Measurements from ENCODE around the gene VEGFA.
A peak's percentile ranks its signal among the peaks of the same experiment; 100 is the strongest.

The VEGFA gene

DNA sequence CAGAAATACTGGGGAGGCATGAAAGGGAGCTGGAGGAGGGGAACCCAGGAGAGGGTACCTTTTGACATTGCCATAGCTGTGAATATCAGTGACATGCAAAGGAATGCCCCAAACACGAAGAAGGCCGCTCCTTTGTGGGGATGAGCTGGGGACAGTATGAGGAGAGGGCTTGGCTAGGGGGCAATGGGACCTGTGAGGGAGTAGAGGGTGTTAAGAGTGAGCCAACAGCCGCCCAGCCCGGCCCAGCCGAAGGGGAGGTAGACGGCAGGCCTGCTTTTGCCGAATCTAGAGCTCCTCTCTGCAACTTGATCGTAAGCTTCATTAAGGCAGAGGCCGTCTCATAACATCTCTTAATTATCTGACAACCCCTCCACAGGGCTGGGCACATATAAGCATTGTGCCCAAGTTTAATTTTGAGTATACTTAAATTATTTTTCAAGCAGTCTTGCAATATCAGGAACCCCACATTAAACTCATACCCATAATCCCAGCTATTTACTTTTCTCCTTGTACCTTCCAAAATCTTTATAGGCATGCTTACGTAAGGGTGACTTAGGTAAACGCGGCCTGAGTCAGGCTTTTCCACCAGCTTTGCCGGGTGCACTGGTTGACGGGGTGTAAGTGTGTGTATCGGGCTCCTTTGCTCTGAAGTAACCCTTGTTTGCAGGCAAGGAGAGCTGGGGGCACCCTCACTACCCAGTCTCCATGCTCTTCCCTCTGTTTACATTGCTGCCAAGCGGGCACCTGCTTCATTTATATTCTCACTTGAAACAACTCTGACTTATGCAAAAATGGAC, 24.9 kb upstream of the VEGFA start:
- Histone ChIP-seq H3K27me3 (ENCODE audit: control insufficient read depth in 3 of 3, insufficient read depth in 3 of 3, low read depth in 1 of 3, low read length in 3 of 3) (peaks cover 0 to 66% (median 0%) of the 10 kb centered on the region in 3 experiments), H3K4ac (ENCODE audit: low read length) (no peak overlapping the region), H4K91ac (ENCODE audit: low read depth, low read length, poor library complexity) (no peak overlapping the region), H2BK5ac (ENCODE audit: low read length) (no peak overlapping the region), H3K23ac (ENCODE audit: low read depth, low read length, poor library complexity) (no peak overlapping the region), H2AFZ (ENCODE audit: low read length) (peak overlapping the region; percentile 30), H3K36me3 (replicated peaks in 1 of 2; ENCODE audit: control insufficient read depth in 2 of 2, insufficient read depth in 2 of 2, low read length in 2 of 2) (no peaks in the 10 kb centered on the region), H3K18ac (ENCODE audit: low read length) (peak overlapping the region; percentile 68), H3K9me3 (replicated peaks in 1 of 2; ENCODE audit: control insufficient read depth in 2 of 2, insufficient read depth in 1 of 2, low read depth in 1 of 2, low read length in 2 of 2) (no peaks in the 10 kb centered on the region), H2AK5ac (ENCODE audit: low read depth, low read length) (no peak overlapping the region), H3K79me1 (ENCODE audit: low read depth, low read length) (no peaks in the 10 kb centered on the region), H3K27ac (replicated peaks; ENCODE audit: low read length) (no peak overlapping the region), H3K9ac (ENCODE audit: low read depth, low read length, poor library complexity) (no peak overlapping the region), H4K8ac (ENCODE audit: low read depth, low read length) (no peak overlapping the region), H3K4me3 (ENCODE audit: low read length in 2 of 2) (no peak overlapping the region), H2BK15ac (ENCODE audit: low read length) (no peak overlapping the region), H2BK120ac (ENCODE audit: low read depth, low read length) (no peak overlapping the region), H2BK12ac (ENCODE audit: low read length) (no peak overlapping the region), H3K4me1 (ENCODE audit: control insufficient read depth in 2 of 2, insufficient read depth in 1 of 2, low read depth in 1 of 2, low read length in 2 of 2) (peaks cover 20 to 34% of the 10 kb centered on the region in 2 donors), H3K14ac (ENCODE audit: low read length) (no peak overlapping the region), H3K4me2 (ENCODE audit: insufficient read depth, low read length, poor library complexity, severe bottlenecking) (no peak overlapping the region)
- WGBS, 2 donors (ENCODE audit: extremely low coverage in 2 of 2, insufficient read length in 2 of 2, insufficient replicate concordance in 1 of 2) = no CpG with 5 or more reads among the region's 16 CpGs
- DNase-seq (ENCODE audit: low spot score) = no peak

DNA sequence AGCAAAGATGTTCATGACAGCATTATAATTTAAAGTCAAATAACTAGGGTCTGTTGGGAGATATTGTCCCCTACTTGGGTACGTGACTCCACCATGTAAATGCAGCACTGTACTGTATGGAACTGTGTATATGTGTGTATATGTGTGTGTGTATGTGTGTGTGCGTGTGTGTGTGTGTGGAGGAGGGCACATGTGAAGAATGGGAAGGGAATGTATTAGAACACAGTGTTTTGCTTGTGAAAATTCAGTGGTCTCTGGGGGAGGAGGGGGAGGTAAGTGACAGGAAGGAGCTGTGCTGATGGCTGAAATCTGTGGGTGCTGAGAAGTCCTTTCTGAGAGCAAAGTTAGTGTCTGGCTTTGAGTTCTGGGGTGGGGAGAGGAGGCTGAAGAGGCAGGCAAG, 23.9 kb upstream of the VEGFA start:
- Histone ChIP-seq H3K27ac (replicated peaks; ENCODE audit: low read length) (no peak overlapping the region), H3K27me3 (ENCODE audit: control insufficient read depth in 3 of 3, insufficient read depth in 3 of 3, low read depth in 1 of 3, low read length in 3 of 3) (peaks cover 0 to 58% (median 0%) of the 10 kb centered on the region in 3 experiments), H3K14ac (ENCODE audit: low read length) (no peak overlapping the region), H3K9me3 (replicated peaks in 1 of 2; ENCODE audit: control insufficient read depth in 2 of 2, insufficient read depth in 1 of 2, low read depth in 1 of 2, low read length in 2 of 2) (no peaks in the 10 kb centered on the region), H3K4me1 (ENCODE audit: control insufficient read depth in 2 of 2, insufficient read depth in 1 of 2, low read depth in 1 of 2, low read length in 2 of 2) (peaks cover 15 to 25% of the 10 kb centered on the region in 2 donors), H4K91ac (ENCODE audit: low read depth, low read length, poor library complexity) (no peak overlapping the region), H3K18ac (ENCODE audit: low read length) (peak overlapping the region; percentile 79), H2BK5ac (ENCODE audit: low read length) (no peak overlapping the region), H3K9ac (ENCODE audit: low read depth, low read length, poor library complexity) (no peak overlapping the region), H4K8ac (ENCODE audit: low read depth, low read length) (no peak overlapping the region), H2BK15ac (ENCODE audit: low read length) (no peak overlapping the region), H2AFZ (ENCODE audit: low read length) (peak overlapping the region; percentile 8), H3K4me2 (ENCODE audit: insufficient read depth, low read length, poor library complexity, severe bottlenecking) (no peak overlapping the region), H3K4me3 (ENCODE audit: low read length in 2 of 2) (no peak overlapping the region), H3K4ac (ENCODE audit: low read length) (no peak overlapping the region), H2BK120ac (ENCODE audit: low read depth, low read length) (no peak overlapping the region), H3K79me1 (ENCODE audit: low read depth, low read length) (no peaks in the 10 kb centered on the region), H2BK12ac (ENCODE audit: low read length) (peak overlapping the region; percentile 43), H3K36me3 (replicated peaks in 1 of 2; ENCODE audit: control insufficient read depth in 2 of 2, insufficient read depth in 2 of 2, low read length in 2 of 2) (no peaks in the 10 kb centered on the region), H3K23ac (ENCODE audit: low read depth, low read length, poor library complexity) (no peak overlapping the region), H2AK5ac (ENCODE audit: low read depth, low read length) (no peak overlapping the region)
- DNase-seq (ENCODE audit: low spot score) = no peak
- no CpG with 5 or more reads among the region's 2 CpGs for WGBS, 2 donors (ENCODE audit: extremely low coverage in 2 of 2, insufficient read length in 2 of 2, insufficient replicate concordance in 1 of 2)

DNA sequence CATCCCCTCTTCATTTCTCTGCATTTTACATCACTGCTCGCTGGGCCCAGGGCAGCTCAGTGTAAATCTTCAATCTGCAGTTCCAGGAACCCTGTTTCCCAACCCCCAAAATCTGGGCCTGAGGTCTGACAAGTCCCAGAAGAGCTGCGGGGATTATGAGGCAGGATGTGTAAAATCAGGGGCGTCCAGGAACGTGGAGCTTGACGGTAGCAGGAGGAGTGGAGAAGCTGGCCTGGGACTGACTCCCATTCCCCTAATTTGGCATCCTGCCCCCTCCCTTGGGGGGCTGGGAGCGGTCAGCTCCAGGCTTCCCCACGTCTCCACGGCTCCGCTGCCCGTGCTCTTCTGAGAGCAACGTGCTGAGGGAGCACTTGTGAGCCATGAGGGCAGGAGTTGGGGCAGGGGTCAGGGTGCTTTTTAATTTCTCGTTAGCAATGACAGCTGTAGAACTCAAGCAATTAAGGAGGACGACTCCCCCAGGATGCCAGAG, 23.4 kb upstream of the VEGFA start:
- no peak overlapping the region for H3K27ac ChIP-seq (replicated peaks; ENCODE audit: low read length)

GRCh38 chr6:43747784-43748183, 22.2 kb upstream of the VEGFA start:
- Histone ChIP-seq H3K9ac (ENCODE audit: low read depth, low read length, poor library complexity) (no peak overlapping the region), H3K23ac (ENCODE audit: low read depth, low read length, poor library complexity) (no peak overlapping the region), H2BK5ac (ENCODE audit: low read length) (no peak overlapping the region), H3K18ac (ENCODE audit: low read length) (peak overlapping the region; percentile 46), H3K27me3 (ENCODE audit: control insufficient read depth in 3 of 3, insufficient read depth in 3 of 3, low read depth in 1 of 3, low read length in 3 of 3) (peaks cover 0 to 42% (median 0%) of the 10 kb centered on the region in 3 experiments), H3K4ac (ENCODE audit: low read length) (no peak overlapping the region), H3K9me3 (replicated peaks in 1 of 2; ENCODE audit: control insufficient read depth in 2 of 2, insufficient read depth in 1 of 2, low read depth in 1 of 2, low read length in 2 of 2) (no peaks in the 10 kb centered on the region), H3K36me3 (replicated peaks in 1 of 2; ENCODE audit: control insufficient read depth in 2 of 2, insufficient read depth in 2 of 2, low read length in 2 of 2) (no peaks in the 10 kb centered on the region), H3K4me3 (ENCODE audit: low read length in 2 of 2) (no peak overlapping the region), H3K79me1 (ENCODE audit: low read depth, low read length) (no peaks in the 10 kb centered on the region), H4K8ac (ENCODE audit: low read depth, low read length) (no peak overlapping the region), H2BK12ac (ENCODE audit: low read length) (no peak overlapping the region), H2BK15ac (ENCODE audit: low read length) (no peak overlapping the region), H4K91ac (ENCODE audit: low read depth, low read length, poor library complexity) (no peak overlapping the region), H3K4me2 (ENCODE audit: insufficient read depth, low read length, poor library complexity, severe bottlenecking) (no peak overlapping the region), H2AFZ (ENCODE audit: low read length) (no peak overlapping the region), H3K14ac (ENCODE audit: low read length) (no peak overlapping the region), H3K27ac (replicated peaks; ENCODE audit: low read length) (no peak overlapping the region), H3K4me1 (ENCODE audit: control insufficient read depth in 2 of 2, insufficient read depth in 1 of 2, low read depth in 1 of 2, low read length in 2 of 2) (peaks cover 15 to 19% of the 10 kb centered on the region in 2 donors), H2AK5ac (ENCODE audit: low read depth, low read length) (no peak overlapping the region), H2BK120ac (ENCODE audit: low read depth, low read length) (no peak overlapping the region)
- no peak for DNase-seq (ENCODE audit: low spot score)
- WGBS, 2 donors (ENCODE audit: extremely low coverage in 2 of 2, insufficient read length in 2 of 2, insufficient replicate concordance in 1 of 2) = no CpG with 5 or more reads among the region's 4 CpGs

More for the DNA sequence above, 23.4 kb upstream of the VEGFA start:
- Histone ChIP-seq H3K9me3 (replicated peaks in 1 of 2; ENCODE audit: control insufficient read depth in 2 of 2, insufficient read depth in 1 of 2, low read depth in 1 of 2, low read length in 2 of 2) (no peaks in the 10 kb centered on the region), H3K4me3 (ENCODE audit: low read length in 2 of 2) (no peak overlapping the region), H3K23ac (ENCODE audit: low read depth, low read length, poor library complexity) (peak overlapping the region; percentile 66), H3K4me2 (ENCODE audit: insufficient read depth, low read length, poor library complexity, severe bottlenecking) (no peak overlapping the region), H3K18ac (ENCODE audit: low read length) (peak overlapping the region; percentile 87), H2AK5ac (ENCODE audit: low read depth, low read length) (peak overlapping the region; percentile 53), H3K4ac (ENCODE audit: low read length) (no peak overlapping the region), H2BK12ac (ENCODE audit: low read length) (no peak overlapping the region), H3K27me3 (ENCODE audit: control insufficient read depth in 3 of 3, insufficient read depth in 3 of 3, low read depth in 1 of 3, low read length in 3 of 3) (peaks cover 0 to 52% (median 0%) of the 10 kb centered on the region in 3 experiments), H4K91ac (ENCODE audit: low read depth, low read length, poor library complexity) (no peak overlapping the region), H2AFZ (ENCODE audit: low read length) (peak overlapping the region; percentile 8), H3K36me3 (replicated peaks in 1 of 2; ENCODE audit: control insufficient read depth in 2 of 2, insufficient read depth in 2 of 2, low read length in 2 of 2) (no peaks in the 10 kb centered on the region), H3K4me1 (ENCODE audit: control insufficient read depth in 2 of 2, insufficient read depth in 1 of 2, low read depth in 1 of 2, low read length in 2 of 2) (peaks cover 15 to 20% of the 10 kb centered on the region in 2 donors), H2BK5ac (ENCODE audit: low read length) (no peak overlapping the region), H4K8ac (ENCODE audit: low read depth, low read length) (no peak overlapping the region), H3K79me1 (ENCODE audit: low read depth, low read length) (no peaks in the 10 kb centered on the region), H2BK15ac (ENCODE audit: low read length) (peak overlapping the region; percentile 86), H2BK120ac (ENCODE audit: low read depth, low read length) (peak overlapping the region; percentile 0), H3K9ac (ENCODE audit: low read depth, low read length, poor library complexity) (peak overlapping the region; percentile 51), H3K14ac (ENCODE audit: low read length) (peak overlapping the region; percentile 31)
- no peak for DNase-seq (ENCODE audit: low spot score)
- no CpG with 5 or more reads among the region's 13 CpGs for WGBS, 2 donors (ENCODE audit: extremely low coverage in 2 of 2, insufficient read length in 2 of 2, insufficient replicate concordance in 1 of 2)
